H1 (cell line): Measurements from ENCODE around the gene RTN4. TPM values are rescaled to one million over a fixed set of nuclear protein-coding genes. Genes with fewer than 3 reads are reported as not detected.

Source experiments
- EGR1 ChIP-seq: IDR thresholded peaks from 2 replicates; pipeline ENCODE4 v1.6.1; 2011; ENCODE audit warnings: low read depth, low read length, borderline replicate concordance
- RXRA ChIP-seq: IDR thresholded peaks from 2 replicates; pipeline ENCODE4 v1.6.1; 2011; ENCODE audit warnings: low read depth, mild to moderate bottlenecking, low read length, moderate library complexity; ENCODE audit not compliant: insufficient read depth
- SIN3A ChIP-seq, 2 experiments: IDR thresholded peaks in 1 of 2; conservative IDR thresholded peaks in 1 of 2; 2 replicates each; pipeline ENCODE4 v1.6.1; 2011 to 2012; ENCODE audit warnings: low read length in 2 of 2, improper control_type of control experiment in 1 of 2, low read depth in 1 of 2, mild to moderate bottlenecking in 1 of 2
- polyA plus RNA-seq, 7 experiments: library from polyadenylated mRNA; depleted of rRNA in 3 of 7; stranded (reverse) in 5 of 7; unstranded in 2 of 7; fragments of >200 nt in 5 of 7; fragments of 200-250 nt in 2 of 7; gene quantifications; 1 replicate in 5 of 7; 2 replicates in 1 of 7; 4 replicates in 1 of 7; pipeline versions ENCODE4 v1.2.1 to v1.2.3, GENCODE V29; 2011 to 2013; ENCODE audit warnings: missing spikeins in 2 of 7, mixed read lengths in 2 of 7
- total RNA-seq: library from RNA; stranded (reverse); fragmentation: NEBNext Ultra II Directional; extraction: Animal tissue kit (Norgen Biotek cat#: 25700); gene quantifications from 2 replicates; pipeline ENCODE4 v1.2.1, GENCODE V29; 2021

Gene RTN4
- total and polyA plus RNA-seq, 2 of the 8 experiments (the other 6 are each of a cell fraction or from before 2014, with no cell fraction given): 179 to 242 TPM

GRCh38 chr2:54983345-54984220, 66.7 kb downstream of the RTN4 start (continued):
- TF ChIP-seq SIN3A (conservative IDR thresholded peaks at IDR 0.05 in 1 of 2, IDR thresholded peaks at IDR 0.05 in 1 of 2; ENCODE audit: low read depth in 1 of 2, low read length in 2 of 2): no peak
- TF ChIP-seq EGR1: no peak
- TF ChIP-seq RXRA: no peak
